Stimulated activated CD4-positive, alpha-beta T cell treated with anti-CD3 and anti-CD28 coated beads, Interleukin-2, amount 100 ng/mL, for 48 hours (primary cell): ENCODE data around the gene RDM1.
"Not testable (repeated sequence)": the region's sequence is repeated elsewhere in the genome, so short reads cannot be mapped to it uniquely, and the experiment has no call there.

Experiments used
- DNase-seq, 2 donors: peaks; one replicate each; pipeline ENCODE4 v3.0.0-alpha.2; 2020

The RDM1 gene, protein sequence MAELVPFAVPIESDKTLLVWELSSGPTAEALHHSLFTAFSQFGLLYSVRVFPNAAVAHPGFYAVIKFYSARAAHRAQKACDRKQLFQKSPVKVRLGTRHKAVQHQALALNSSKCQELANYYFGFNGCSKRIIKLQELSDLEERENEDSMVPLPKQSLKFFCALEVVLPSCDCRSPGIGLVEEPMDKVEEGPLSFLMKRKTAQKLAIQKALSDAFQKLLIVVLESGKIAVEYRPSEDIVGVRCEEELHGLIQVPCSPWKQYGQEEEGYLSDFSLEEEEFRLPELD

DNA sequence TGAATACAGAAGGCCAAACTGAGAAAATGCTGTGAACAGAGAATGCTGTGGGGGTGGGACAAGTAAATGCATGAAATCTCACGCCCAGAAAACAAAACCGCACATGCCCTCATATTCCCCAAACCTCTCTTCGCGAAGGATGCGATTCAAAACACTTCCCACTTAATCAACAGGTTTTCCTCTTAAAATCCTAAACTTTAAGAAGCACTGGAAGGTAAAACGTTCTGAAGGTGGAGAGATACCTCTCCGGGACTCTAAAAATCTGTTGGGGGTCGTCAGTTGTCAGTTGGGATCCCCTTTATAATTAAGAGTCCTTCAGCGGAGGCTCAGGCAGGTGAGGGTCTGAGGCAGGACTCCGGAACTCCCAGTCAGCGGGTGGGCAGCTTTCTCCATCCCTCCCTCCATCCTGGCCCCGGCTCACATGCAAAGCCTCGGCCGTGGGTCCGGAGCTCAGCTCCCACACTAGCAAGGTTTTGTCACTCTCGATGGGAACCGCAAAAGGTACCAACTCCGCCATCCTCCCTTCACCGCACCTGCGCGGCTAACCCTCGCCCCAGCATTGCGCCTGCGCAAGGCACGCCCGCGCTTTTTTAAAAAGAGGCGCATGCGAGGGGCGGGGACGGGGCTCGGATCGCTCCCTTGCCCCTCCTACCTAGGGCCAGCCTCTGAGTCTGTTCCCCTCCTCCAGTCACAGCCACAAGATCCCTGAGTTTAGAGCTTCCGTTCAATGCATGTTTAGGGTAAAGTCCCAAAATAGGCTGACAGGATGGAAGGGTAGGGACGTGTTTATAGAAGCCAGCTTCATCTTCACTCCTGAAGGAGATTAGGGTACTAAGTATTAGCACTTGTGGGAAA is at the start of gene RDM1:
Gene RDM1, minus strand, starts transcription at position 563 of the 855 bp plus-strand sequence. Its CDS starts 46 bp downstream, at position 517.
- peak; percentile 85 to 90 for DNase-seq

DNA sequence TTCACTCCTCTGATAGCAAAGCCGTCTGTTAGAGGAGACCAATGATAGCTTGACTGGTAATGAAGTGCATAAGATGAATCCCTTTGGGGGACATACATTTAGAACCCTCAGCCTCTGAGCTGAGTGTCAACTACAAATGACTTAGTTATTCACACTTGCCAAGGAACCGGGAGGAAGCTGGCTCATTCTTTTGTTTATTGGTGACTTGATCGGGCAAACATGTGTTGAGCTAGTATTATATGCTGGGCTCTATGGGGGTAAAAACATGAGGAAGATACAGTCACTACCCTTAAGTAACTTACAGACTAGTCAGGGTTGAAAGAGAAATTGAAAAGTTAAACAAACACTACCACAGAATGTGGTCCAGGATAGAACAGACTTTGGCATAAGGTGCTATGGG is 47.8 kb upstream of the RDM1 start:
- no peak for DNase-seq

DNA sequence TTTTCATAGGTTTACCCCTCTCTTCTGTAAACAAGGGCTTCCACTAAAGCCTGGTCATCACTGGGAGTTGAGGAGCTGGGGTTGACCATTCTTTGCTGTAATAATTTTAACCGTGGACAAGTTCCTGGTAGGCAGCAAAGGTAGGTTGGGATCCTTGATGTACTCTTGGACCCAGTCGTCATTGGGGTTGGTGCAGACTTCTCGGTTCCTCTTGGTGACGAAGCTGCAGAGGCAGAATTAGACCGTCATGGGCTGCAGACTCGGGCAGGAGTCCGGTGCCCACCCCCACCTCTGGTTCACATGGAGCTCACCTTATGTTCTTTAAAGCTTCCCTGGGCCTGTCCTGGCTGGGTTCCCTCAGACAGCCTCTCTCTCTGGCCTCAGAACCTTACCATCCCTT is 46.9 kb upstream of the RDM1 start:
- no peak for DNase-seq

DNA sequence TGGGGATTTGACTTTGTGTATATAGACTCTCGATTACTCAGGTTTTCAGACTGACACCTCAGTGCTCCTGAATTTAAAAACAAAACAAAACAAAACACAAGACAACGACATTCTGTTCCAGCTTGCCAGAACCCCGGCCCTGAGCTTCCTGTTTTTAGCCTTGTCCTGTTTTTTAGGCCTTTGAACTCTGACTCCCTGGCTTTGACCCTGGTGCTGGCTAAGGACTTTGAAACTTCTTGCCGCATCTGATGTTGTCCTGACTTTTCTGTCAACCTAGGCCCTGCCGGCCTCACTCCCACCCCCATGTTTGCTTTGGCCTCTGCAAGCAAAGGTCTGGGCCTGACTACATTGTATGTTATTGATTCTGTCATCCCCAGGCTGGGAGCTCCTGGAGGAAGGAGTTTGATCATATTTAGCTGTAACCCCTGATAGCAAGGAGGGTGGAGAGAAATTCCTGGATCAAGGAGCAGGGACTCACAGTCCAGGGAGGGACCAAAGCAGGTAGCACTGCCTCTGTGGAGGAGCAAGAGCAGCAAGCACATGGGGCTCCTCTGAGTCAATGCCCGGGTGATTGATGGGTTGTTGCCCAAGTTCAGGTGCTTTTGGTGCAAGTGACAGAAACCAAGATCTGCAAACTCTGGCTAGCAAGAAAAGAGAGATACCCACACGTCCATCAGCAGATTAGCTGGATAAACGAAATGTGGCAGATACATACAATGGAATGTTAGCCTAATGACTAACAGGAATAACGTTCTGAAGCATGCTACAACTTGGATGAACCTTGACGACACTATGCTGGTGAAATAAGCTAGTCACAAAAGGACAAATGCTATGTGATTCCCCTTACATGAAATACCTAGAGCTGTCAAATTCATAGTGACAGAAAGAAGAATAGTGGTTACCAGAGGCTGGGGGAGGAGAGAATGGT is 43.0 kb upstream of the RDM1 start:
- DNase-seq: no peak

DNA sequence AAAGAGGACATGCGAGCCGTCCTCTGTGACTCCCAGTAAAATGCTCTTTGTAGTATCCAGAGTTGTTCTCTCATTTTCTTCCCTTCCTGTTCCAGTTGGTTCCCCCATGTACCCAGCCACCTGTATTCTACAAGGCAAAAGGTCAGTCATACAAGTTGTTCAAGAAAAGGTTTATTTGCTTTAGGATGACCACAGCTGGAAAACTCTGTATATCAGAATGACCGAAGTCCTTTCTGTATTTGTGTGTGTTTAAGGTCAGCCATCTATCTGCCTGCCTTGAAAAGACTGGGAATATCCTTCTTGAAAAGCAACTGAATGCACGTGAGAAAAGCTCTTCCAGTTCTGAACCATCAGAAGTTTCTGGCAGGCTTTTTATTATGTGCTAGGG is 42.4 kb upstream of the RDM1 start:
- no peak for DNase-seq

DNA sequence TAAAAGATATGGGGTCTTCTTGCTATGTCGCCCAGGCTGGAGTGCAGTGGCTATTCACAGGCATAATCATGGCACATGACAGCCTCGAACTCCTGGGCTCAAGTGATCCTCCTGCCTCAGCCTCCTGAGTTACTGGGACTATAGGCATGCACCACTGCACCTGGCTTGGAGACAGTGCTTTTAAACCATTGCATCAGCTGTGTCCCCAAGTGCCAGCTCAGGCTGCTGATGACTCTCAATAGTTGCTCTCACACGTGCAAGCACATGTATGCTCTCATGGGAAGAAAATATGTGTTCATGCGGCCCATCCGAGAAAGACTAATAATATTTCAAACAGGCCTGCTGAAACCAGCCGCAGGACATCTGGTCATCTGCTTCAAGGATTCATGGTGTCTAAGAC is 42.0 kb upstream of the RDM1 start:
- DNase-seq: no peak

DNA sequence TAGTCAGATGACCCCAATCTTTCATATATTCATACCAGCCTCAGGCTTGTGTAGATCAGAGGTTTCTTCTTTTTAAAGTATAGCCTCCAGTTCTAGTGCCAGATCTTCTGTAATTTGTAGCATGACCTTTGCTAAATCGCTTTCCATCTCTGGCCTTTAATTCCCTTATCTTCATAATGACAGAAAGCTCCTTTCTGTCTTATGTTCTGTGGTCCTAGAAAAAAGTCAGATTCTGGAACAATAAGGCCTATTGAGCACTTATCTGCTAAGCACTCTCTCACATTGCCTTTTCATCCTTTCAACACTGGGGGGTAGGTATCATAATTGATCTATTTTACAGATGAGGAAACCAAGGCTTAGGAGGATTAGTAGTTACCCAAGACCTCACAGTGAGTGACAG is 41.5 kb upstream of the RDM1 start:
- DNase-seq: no peak

DNA sequence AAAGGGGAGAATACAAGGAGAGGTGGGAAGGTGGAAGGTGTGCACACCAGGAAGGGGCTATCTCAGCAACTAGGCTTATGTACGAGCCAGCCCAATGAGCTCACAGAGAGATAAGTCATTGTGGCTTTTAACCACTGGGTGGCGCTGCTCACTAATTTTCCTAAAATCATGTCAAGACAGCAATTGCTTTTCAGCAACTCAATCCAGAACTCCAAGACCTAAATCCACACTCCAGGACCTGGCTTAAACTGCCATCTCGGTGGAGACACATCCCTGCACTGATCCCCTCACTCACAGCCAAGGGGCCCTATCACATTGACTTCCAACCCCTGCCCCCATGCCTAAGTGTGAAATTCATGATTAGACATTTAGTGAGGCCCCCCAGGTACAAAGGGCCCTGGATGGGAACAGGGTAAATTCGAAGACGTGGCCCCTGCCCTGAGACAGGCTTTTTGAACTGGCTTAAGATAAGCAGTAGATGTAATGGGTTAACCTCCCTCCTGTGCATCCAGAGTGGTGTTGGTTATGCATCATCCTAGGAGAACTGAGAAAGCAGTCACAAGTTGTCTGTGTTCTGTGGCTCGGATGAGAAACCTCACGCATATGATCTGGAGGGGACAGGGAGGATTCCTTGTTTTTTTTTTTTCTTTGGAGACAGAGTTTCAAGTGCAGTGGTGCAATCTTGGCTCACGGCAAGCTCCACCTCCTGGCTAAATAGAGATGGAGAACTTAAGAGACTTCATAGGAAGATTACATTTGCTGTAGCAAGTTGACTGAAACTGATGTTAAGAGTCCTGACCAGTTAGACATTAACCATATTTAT is 39.2 kb upstream of the RDM1 start:
- DNase-seq: peak; percentile 72 to 77

DNA sequence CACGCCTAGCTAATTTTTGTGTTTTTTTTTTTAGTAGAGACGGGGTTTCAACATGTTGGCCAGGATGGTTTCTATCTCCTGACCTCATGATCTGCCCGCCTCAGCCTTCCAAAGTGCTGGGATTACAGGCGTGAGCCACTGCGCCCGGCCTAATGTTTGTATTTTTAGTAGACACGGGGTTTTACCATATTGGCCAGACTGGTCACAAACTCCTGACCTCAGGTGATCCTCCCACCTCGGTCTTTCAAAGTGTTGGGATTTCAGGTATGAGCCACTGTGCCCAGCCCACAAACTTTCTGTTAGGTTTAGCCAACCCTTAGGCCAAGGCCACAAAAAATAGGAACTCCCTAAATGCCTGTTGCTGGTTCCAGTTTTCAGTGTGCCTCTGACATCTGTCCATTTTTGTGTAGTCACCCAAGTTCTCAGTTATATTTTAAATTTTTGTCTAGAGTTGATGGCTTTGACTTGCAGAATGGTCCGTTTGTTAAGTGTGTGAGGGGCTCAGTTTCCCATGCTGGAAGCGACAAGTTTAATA is 38.0 kb upstream of the RDM1 start:
- no peak for DNase-seq

DNA sequence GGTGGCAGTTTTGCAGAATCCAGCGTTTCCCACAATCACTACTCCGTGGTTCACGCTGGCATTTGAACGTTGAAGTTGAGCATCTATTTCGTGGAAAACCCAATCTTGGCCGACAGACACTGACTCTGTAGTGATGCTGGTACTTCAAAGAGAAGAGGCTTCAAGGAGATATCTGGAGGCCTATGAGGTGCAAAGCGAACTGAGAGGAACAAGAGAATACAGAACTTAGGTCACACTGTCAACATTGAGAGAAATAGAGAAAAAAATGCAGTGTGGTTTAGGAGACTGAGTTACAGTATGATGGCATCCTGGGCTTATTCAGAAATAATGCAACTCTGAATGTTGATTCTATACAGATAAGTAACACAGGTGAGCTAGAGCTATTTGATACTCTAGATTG is 34.7 kb upstream of the RDM1 start:
- DNase-seq: no peak

DNA sequence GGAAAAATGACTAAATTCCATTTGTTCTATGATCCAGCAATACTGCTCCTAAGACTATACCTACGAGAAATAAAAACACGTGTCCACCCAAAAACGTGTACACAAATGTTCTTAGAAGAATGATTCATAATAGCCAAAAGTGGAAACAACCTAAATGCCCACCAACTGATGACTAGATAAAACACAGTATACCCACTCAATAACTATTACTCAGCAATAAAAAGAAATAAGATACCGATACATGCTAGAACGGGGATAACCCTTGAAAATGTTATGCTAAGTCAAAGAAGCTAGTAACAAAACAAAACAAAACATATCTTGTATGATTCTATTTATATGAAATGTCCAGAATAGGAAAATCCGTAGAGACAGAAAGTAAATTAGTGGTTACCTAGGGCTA is 33.1 kb upstream of the RDM1 start:
- no peak for DNase-seq

DNA sequence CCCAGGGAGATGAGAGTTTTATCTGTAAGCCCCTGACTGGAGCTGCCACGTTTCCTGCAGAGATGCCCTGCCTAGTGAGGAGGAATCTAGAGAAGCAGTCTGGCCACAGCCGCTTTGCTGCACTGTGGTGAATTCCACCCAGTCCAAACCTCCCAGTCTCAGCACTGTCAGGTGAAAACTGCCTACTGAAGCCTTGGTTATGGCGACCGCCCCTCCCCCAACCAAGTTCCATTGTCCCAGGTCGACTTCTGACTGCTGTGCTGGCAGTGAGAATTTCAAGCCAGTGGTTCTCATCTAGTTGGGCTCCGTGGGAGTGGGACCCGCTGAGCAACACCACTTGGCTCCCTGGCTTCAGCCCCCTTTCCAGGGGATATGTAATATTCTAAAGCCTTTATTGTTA is 23.1 kb upstream of the RDM1 start:
- DNase-seq: no peak

DNA sequence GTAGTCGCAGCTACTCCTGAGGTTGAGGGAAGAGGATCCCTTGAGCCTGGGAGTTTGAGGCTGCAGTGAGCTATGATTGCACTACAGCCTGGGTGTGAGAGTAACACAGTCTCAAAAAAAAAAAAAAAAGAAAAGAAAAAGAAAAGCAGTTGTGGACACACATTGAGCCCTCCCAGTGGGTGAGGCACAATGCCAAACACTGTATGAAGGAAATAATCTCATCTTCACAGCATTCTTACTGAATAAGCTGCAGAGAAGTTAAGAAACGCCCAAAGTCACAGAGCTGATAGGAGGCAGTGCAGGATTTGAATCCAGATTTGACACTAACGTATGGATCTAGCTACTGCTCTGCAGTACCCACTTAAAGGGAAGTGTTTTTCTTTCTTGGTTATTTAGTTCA is 18.8 kb upstream of the RDM1 start:
- DNase-seq: no peak

DNA sequence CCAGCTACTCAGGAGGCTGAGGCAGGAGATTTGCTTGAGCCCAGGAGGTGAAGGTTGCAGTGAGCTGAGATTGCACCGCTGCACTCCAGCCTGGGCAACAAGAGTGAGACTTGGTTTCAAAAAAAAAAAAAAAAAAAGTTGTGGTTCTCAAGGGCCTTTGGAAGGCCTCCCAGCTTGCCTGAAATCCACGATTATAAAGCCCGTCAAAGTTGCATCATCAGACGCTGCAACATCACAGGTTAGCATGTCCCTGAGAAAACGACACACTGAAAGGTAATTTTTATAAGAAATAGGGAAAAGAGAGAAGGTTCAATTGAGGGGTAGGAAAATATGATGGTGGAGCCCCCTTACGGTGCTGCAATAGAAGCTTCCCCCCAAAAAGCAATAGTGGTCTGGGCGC is 17.5 kb upstream of the RDM1 start:
- DNase-seq: no peak

DNA sequence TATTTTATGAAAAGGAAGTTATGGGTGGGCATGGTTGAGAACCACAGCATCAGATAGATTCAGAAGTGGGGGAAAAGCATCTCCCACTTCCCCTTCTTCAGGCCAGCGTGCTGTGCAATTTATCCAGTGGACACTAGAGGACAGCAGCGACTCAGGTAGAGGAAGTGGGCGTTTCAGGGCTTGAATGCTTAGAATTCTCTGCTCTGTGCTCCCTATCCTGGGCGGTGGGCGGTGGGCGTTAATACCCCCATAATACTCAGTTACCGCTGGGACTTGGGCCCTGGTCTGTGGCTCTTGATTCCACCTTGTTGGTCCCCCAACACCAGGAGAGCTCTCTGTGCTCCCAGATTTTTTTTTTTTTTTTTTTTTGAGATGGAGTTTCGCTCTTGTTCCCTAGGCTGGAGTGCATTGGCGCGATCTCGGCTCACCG is 16.6 kb upstream of the RDM1 start:
- peak; percentile 38 for DNase-seq

DNA sequence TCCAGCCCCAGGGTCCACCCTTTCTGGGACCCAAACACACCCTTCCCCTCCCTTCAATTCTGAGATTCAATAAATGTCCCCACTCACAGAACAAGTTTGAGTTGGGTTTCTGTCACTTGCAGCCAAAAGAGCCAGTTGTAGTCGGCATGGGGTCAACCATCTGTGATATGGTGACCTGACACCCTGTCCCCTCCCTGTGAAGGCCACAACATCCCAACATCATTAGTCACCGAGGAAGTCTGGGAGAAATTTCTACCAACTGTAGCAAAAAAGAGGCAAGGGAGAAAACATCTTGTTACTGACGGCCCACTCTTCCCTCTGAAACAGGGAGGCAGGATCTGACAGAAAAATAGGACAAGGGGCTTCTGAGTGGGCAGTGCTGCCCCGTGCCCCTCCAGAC is 13.6 kb upstream of the RDM1 start:
- no peak for DNase-seq

DNA sequence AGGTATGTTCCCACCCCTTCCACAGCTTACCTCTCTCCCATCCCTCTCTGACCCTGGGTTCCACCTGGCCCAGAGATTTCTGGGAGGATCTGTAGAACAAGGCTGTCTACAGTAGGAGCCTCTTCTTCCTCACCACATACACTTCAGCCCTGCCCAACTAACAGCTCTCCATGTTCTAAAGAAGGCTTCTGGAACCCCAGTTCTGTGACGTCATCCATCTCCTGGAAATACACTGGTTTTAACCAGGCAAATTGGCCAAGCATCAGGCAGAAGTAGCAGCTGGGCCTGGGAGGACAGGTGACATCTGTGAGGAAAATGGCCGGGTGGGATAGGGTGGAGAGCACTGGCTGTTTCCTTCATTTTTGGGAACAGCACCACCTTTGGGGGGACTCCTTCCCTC is 13.0 kb upstream of the RDM1 start, which contains the start of gene LYZL6:
Gene LYZL6, minus strand, starts transcription at position 177 of the 400 bp plus-strand sequence. CDS start 4,357 bp downstream, outside the sequence.
- no peak for DNase-seq

DNA sequence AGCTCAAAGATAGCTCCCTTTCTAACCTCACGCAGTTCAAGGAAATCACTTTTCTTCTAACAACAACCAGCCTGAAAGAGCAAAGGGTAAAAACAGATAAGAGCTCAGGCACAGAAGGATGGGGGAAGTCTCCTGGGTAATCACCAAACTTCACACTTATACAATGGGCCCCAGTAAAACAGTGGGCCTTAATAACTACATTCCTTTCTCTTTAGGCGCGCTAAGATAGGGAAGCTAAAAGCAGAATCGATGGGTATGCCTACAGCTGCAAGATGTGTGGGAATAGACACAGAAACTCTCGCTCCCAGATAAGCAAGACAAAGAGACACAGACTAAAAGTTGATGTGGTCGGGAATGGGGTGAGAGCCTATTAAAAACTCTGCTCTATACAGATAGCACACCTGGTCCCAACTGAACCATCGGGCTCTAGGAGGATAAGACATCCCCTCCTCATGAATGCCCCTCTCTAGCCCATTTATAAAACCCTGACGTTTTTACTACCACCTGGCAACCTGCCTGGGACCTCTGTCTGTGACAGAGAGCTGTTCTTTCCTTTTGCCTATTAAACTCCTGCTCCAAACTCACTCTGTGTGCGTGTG is 12.1 kb upstream of the RDM1 start:
- no peak for DNase-seq

DNA sequence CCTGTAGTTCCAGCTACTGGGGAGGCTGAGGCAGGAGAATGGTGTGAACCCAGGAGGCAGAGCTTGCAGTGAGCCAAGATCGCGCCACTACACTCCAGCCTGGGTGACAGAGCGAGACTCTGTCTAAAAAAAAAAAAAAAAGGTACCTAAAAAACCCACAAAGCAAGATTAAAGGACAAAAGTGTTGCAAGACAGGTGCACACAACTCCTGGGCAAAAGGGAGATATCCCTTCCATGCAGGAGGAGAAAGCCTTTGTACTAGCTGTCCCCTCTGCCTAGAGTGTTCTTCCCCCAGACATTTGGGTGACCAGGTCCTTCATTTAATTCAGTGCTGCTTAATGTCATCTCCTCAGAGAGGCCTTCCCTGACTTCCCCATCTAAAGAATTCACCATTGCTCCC is 7.9 kb upstream of the RDM1 start:
- DNase-seq: not testable (repeated sequence)

DNA sequence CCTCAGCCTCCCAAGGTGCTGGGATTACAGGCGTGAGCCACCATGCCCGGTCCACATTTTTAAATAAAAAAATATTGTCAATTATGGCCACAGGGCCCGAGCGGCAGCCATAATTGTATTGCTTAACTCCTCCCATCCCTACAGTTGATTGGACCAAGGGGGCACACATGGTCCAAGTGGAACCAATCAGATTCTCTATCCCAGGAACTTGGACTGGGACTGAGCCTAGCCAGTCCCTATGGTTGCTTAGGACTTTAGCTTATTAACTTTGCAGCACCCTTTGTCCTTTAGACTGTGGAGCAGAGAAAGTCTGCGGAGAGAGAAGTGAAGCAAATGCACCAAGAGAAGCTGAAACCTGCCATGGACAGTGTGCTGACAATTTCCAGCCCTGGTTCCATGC is 5.5 kb upstream of the RDM1 start:
- DNase-seq: no peak

DNA sequence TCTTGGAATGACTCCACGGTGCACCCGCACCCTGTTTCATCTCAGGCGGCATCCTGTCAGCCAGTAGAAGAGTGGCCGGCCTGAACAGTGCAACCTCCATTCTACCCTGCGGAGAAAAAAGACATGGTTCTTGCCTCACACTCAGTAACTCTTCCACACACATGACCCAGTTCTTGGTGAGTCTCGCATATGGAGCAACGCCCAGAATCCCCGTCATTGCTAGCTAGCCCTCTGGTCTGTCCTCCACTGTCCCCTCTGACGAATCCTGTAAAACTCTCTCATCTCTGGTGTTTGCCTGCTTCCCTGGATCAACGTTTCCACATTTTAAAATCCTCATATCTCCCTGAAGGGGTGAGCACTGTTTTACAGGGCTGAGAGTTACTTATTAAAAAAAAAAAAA is 4.2 kb upstream of the RDM1 start:
- no peak for DNase-seq

DNA sequence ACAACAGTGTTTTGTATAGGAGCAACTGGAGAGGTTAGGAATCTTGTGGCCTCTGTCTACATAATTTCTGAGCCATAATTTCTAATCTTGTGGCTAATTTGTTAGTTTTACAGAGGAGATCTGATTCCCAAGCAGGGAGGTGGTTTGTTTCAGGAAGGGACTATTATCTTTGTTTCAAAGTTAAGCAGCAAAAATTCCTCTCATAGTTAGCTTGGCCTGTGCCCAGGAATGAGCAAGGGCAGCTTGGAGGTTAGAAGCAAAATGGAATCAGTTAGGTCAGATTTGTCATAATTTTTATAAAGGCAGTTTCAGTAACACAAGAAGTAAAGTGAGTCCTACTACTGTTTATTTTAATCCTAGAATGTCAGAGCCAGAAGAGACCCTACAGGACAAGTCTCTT is 2.0 kb upstream of the RDM1 start:
- DNase-seq: no peak
